Activated CD4-positive, alpha-beta memory T cell treated with anti-CD3 and anti-CD28 coated beads for 36 hours (primary cell): Measurements from ENCODE around the gene CPPED1. TPM values are rescaled to one million over a fixed set of nuclear protein-coding genes. Genes with fewer than 3 reads are reported as not detected.
"Not testable (repeated sequence)": the region's sequence is repeated elsewhere in the genome, so short reads cannot be mapped to it uniquely, and the experiment has no call there.

Experiments
- CTCF ChIA-PET: fragments of 350-600 bp; sonication (Branson Sonifier 250); formaldehyde crosslinking; loops from one replicate; lab custom pipeline; 2021; ENCODE audit warnings: antibody characterized with exemption, inconsistent platforms; lab: Charles Lee
- POLR2A ChIA-PET: fragments of 350-600 bp; sonication (Branson Sonifier 250); formaldehyde crosslinking; loops from one replicate; lab custom pipeline; 2021; ENCODE audit warnings: antibody characterized with exemption; lab: Charles Lee
- DNase-seq: peaks from one replicate; pipeline ENCODE4 v3.0.0-alpha.2; 2020
- H3K27ac Mint-ChIP-seq: one replicate; pipeline ENCODE4 v1.8.0; 2021; ENCODE audit warnings: mixed read lengths
- H3K27me3 Mint-ChIP-seq: one replicate; pipeline ENCODE4 v1.8.0; 2021; ENCODE audit warnings: mixed read lengths
- H3K36me3 Mint-ChIP-seq: one replicate; pipeline ENCODE4 v1.8.0; 2021; ENCODE audit warnings: mixed read lengths
- H3K4me1 Mint-ChIP-seq: one replicate; pipeline ENCODE4 v1.8.0; 2021; ENCODE audit warnings: low read depth, mixed read lengths
- H3K4me3 Mint-ChIP-seq: one replicate; pipeline ENCODE4 v1.8.0; 2021; ENCODE audit warnings: mild to moderate bottlenecking, mixed read lengths
- H3K9me3 Mint-ChIP-seq: one replicate; pipeline ENCODE4 v1.8.0; 2021; ENCODE audit warnings: mixed read lengths
- intact Hi-C: fragments of 100-400 bp; cut with micrococcal nuclease; formaldehyde crosslinking; loops from one replicate; pipeline ENCODE4 v1.15.1; 2023
- total RNA-seq, 2 experiments: library from RNA; stranded (reverse); gene quantifications; one replicate each; pipeline ENCODE4 v1.2.3, GENCODE V29; 2021

Gene CPPED1
- total RNA-seq, 2 experiments from 2014 or later = 11.0 to 11.5 TPM

- Mint-ChIP-seq H3K4me3 (no peak overlapping the region), H3K9me3 (peaks cover 9% of the 10 kb centered on the region), H3K27me3 (no peaks in the 10 kb centered on the region), H3K27ac (no peak overlapping the region), H3K36me3 (peaks cover 22% of the 10 kb centered on the region), H3K4me1 (peaks cover 9% of the 10 kb centered on the region)
- ChIA-PET CTCF (interaction anchor here (1.2 to 1.3 kb wide), 2 partner anchors 17 to 689 kb away, joined by 3 to 4 read pairs; no protein-coding TSS in a partner anchor), POLR2A (interaction anchor here (1.3 kb wide), 1 partner anchor 34 kb away, joined by 3 read pairs; no protein-coding TSS in a partner anchor)
- DNase-seq = no peak
- intact Hi-C loops = no loop called here
Measured at GRCh38 chr16:12784076-12784475, 19.6 kb downstream of the CPPED1 start.

GRCh38 chr16:12781777-12782176 is 21.9 kb downstream of the CPPED1 start:
- no peaks in the 10 kb centered on the region for H3K27me3 Mint-ChIP-seq
- H3K4me3 Mint-ChIP-seq = no peak overlapping the region
- peak overlapping the region; percentile 64 for H3K27ac Mint-ChIP-seq
- peaks cover 9% of the 10 kb centered on the region for H3K9me3 Mint-ChIP-seq
- CTCF ChIA-PET = interaction anchor here (1.0 kb wide), 3 partner anchors 9 to 210 kb away, joined by 3 to 4 read pairs (median 3); no protein-coding TSS in a partner anchor
- DNase-seq = peak; percentile 73
- POLR2A ChIA-PET = interaction anchor here (1.1 to 1.5 kb wide), 2 partner anchors 19 to 21 kb away, joined by 3 to 6 read pairs; partner anchors contain the start of gene CPPED1
- peaks cover 9% of the 10 kb centered on the region for H3K4me1 Mint-ChIP-seq
- peaks cover 25% of the 10 kb centered on the region for H3K36me3 Mint-ChIP-seq
- intact Hi-C loops = loop anchor here (1.0 kb wide), 3 partner anchors 13 to 31 kb away; no protein-coding TSS in a partner anchor

DNA sequence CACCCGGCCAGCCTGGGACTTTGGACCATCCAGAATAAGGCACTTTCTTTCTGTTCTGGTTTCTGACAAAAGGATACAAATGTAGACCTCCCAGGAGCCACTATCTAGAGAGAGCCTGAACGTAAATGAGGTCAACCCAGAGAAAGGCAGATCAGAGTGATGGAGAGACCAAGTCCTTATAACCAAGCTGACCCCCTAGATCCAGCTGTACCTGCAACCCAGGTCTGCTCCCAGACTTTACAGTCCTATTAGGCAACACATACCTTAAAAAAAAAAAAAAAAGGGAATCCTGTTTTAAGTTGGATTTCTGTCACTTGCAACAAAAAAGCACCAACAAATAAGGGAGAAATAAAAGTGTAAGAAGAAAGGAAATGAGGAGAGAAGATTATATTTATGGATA is 23.2 kb downstream of the CPPED1 start:
- ChIA-PET POLR2A (no interaction called here), CTCF (interaction anchor here (0.6 kb wide), 1 partner anchor 314 kb away, joined by 3 read pairs; no protein-coding TSS in a partner anchor)
- H3K9me3 Mint-ChIP-seq = peaks cover 12% of the 10 kb centered on the region

DNA sequence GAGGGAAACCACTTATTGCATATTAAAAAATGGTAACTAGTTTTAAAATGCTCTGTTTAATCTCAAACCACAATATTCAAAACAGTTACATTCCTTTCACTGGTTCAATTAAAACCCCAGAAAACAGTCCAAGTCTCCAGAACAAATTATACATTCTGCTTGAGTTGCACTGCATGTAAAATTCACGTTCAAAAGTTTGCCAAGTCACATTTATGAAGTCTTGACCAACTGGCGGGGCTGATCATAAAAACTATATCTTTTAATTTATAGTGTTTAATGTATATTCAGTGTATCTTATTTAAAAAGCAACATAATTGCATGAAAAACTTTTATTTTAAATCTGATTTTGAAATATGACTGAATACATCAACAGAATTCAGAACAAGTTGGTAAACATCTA is 25.0 kb downstream of the CPPED1 start:
- Mint-ChIP-seq H3K4me3 (no peak overlapping the region), H3K4me1 (peaks cover 9% of the 10 kb centered on the region), H3K27ac (no peak overlapping the region), H3K27me3 (no peaks in the 10 kb centered on the region), H3K36me3 (peaks cover 39% of the 10 kb centered on the region), H3K9me3 (peaks cover 6% of the 10 kb centered on the region)
- POLR2A ChIA-PET = no interaction called here
- intact Hi-C loops = no loop called here
- no peak for DNase-seq
- CTCF ChIA-PET = no interaction called here

More for the DNA sequence above, 23.2 kb downstream of the CPPED1 start:
- Mint-ChIP-seq H3K4me1 (peaks cover 9% of the 10 kb centered on the region), H3K27ac (no peak overlapping the region), H3K27me3 (no peaks in the 10 kb centered on the region), H3K4me3 (no peak overlapping the region), H3K36me3 (peaks cover 36% of the 10 kb centered on the region)
- DNase-seq = no peak
- intact Hi-C loops = no loop called here

DNA sequence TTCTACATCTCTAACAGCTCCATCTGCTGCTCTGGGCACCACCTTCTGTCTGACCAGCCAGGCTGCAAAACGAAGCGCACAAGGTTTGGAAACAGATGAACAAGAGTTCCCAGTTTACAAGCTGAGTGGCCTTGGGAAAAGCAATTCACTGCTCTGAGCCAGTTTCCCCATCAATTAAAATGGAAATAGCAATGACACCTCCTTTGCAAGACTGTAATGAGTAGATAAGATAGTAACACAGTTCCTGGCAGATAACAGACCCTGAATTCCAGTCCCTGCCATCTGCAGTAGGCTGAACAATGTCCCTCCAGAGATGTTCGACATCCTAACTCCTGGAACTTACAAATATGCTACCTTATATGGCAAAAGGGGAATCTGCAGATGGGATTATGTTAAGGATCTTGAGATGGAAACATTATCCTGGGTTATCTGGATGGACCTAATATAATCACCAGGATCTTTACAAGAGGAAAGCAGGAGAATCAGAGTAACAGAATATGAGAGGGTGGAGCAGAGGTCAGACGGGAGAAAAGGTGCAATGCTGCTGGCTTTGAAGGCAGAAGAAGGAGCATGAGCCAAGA is 27.9 kb downstream of the CPPED1 start:
- no peaks in the 10 kb centered on the region for H3K4me1 Mint-ChIP-seq
- peaks cover 30% of the 10 kb centered on the region for H3K36me3 Mint-ChIP-seq
- no peak for DNase-seq
- intact Hi-C loops = no loop called here
- no peak overlapping the region for H3K4me3 Mint-ChIP-seq
- H3K9me3 Mint-ChIP-seq = peaks cover 3% of the 10 kb centered on the region
- H3K27me3 Mint-ChIP-seq = no peaks in the 10 kb centered on the region
- ChIA-PET CTCF (no interaction called here), POLR2A (no interaction called here)
- no peak overlapping the region for H3K27ac Mint-ChIP-seq

- H3K36me3 Mint-ChIP-seq = peaks cover 22% of the 10 kb centered on the region
- CTCF ChIA-PET = interaction anchor here (1.0 kb wide), 1 partner anchor 9 kb away, joined by 4 read pairs; no protein-coding TSS in a partner anchor
Measured at GRCh38 chr16:12773221-12773620, 30.5 kb downstream of the CPPED1 start.

DNA sequence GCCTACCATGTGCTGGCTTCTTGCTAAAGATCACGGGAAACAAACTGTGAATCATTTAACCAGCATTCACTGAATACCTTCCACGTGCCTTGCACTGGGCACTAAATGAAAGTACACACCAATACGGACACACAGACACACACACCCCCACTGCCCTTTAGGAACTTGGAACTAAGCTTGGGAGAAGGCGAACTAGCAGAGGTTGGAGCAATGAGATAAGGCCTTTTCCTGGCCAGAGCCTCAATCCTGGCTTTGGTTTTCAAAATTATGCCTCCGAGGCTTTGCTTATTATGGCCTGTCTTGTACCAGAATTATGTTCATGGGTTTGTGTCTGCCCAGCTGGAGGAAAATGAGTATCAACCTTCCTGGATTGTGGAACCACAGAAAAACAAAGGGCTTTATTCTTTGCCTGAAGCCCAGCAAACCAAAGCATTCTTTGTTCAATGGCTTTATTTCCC is 32.3 kb downstream of the CPPED1 start:
- Mint-ChIP-seq H3K36me3 (peaks cover 19% of the 10 kb centered on the region), H3K4me1 (peaks cover 17% of the 10 kb centered on the region), H3K4me3 (no peak overlapping the region), H3K9me3 (peaks cover 2% of the 10 kb centered on the region), H3K27ac (no peak overlapping the region), H3K27me3 (no peaks in the 10 kb centered on the region)
- intact Hi-C loops = no loop called here
- CTCF ChIA-PET = no interaction called here
- no peak for DNase-seq
- POLR2A ChIA-PET = no interaction called here

More at GRCh38 chr16:12773221-12773620, 30.5 kb downstream of the CPPED1 start:
- DNase-seq = no peak
- Mint-ChIP-seq H3K4me1 (peaks cover 4% of the 10 kb centered on the region), H3K27me3 (no peaks in the 10 kb centered on the region), H3K27ac (no peak overlapping the region), H3K4me3 (no peak overlapping the region), H3K9me3 (peaks cover 3% of the 10 kb centered on the region)
- intact Hi-C loops = no loop called here
- POLR2A ChIA-PET = no interaction called here

GRCh38 chr16:12769525-12769924 is 34.2 kb downstream of the CPPED1 start:
- Mint-ChIP-seq H3K36me3 (peaks cover 6% of the 10 kb centered on the region), H3K27me3 (no peaks in the 10 kb centered on the region), H3K4me1 (peaks cover 17% of the 10 kb centered on the region), H3K27ac (no peak overlapping the region), H3K9me3 (no peaks in the 10 kb centered on the region), H3K4me3 (no peak overlapping the region)
- DNase-seq = no peak
- intact Hi-C loops = no loop called here
- CTCF ChIA-PET = no interaction called here
- POLR2A ChIA-PET = no interaction called here

- POLR2A ChIA-PET = interaction anchor here (1.1 to 1.7 kb wide), 2 partner anchors 18 to 232 kb away, joined by 4 read pairs; no protein-coding TSS in a partner anchor
- no peak for DNase-seq
- H3K27ac Mint-ChIP-seq = peak overlapping the region; percentile 11
Measured at GRCh38 chr16:12767897-12768296, 35.8 kb downstream of the CPPED1 start.

GRCh38 chr16:12766853-12767252 is 36.8 kb downstream of the CPPED1 start:
- ChIA-PET POLR2A (interaction anchor here (1.7 kb wide), 1 partner anchor 17 kb away, joined by 4 read pairs; no protein-coding TSS in a partner anchor), CTCF (no interaction called here)
- intact Hi-C loops = no loop called here
- H3K4me1 Mint-ChIP-seq = peaks cover 17% of the 10 kb centered on the region
- H3K27ac Mint-ChIP-seq = no peak overlapping the region
- H3K9me3 Mint-ChIP-seq = no peaks in the 10 kb centered on the region
- DNase-seq = no peak
- no peaks in the 10 kb centered on the region for H3K27me3 Mint-ChIP-seq
- H3K4me3 Mint-ChIP-seq = no peak overlapping the region
- H3K36me3 Mint-ChIP-seq = peaks cover 4% of the 10 kb centered on the region

More at GRCh38 chr16:12767897-12768296, 35.8 kb downstream of the CPPED1 start:
- Mint-ChIP-seq H3K27me3 (no peaks in the 10 kb centered on the region), H3K36me3 (peaks cover 4% of the 10 kb centered on the region), H3K4me3 (no peak overlapping the region), H3K4me1 (peaks cover 17% of the 10 kb centered on the region), H3K9me3 (no peaks in the 10 kb centered on the region)
- intact Hi-C loops = loop anchor here (1.0 kb wide), 2 partner anchors 14 to 18 kb away; no protein-coding TSS in a partner anchor
- CTCF ChIA-PET = interaction anchor here (1.0 to 1.1 kb wide), 2 partner anchors 14 to 49 kb away, joined by 3 read pairs; no protein-coding TSS in a partner anchor

- intact Hi-C loops, H3K27ac Mint-ChIP-seq, POLR2A ChIA-PET, H3K36me3 Mint-ChIP-seq, H3K9me3 Mint-ChIP-seq, DNase-seq, H3K4me3 Mint-ChIP-seq, H3K27me3 Mint-ChIP-seq, CTCF ChIA-PET: not testable (repeated sequence)
- peaks cover 17% of the 10 kb centered on the region for H3K4me1 Mint-ChIP-seq
Measured at GRCh38 chr16:12766208-12766607, 37.5 kb downstream of the CPPED1 start.

GRCh38 chr16:12764813-12765488 is 38.7 kb downstream of the CPPED1 start:
- POLR2A ChIA-PET = no interaction called here
- no peak overlapping the region for H3K27ac Mint-ChIP-seq
- no peak overlapping the region for H3K4me3 Mint-ChIP-seq
- H3K9me3 Mint-ChIP-seq = no peaks in the 10 kb centered on the region
- peaks cover 17% of the 10 kb centered on the region for H3K4me1 Mint-ChIP-seq
- intact Hi-C loops = no loop called here
- CTCF ChIA-PET = no interaction called here
- no peak for DNase-seq
- H3K36me3 Mint-ChIP-seq = peaks cover 4% of the 10 kb centered on the region
- H3K27me3 Mint-ChIP-seq = no peaks in the 10 kb centered on the region
